GM06990 (cell line): Measurements from ENCODE around the gene RCBTB2.

Experiments used
- DNase-seq: peaks from one replicate; pipeline ENCODE4 v3.0.0-alpha.2; 2011; ENCODE audit not compliant: insufficient read length; ENCODE audit errors: extremely low read depth
- H3K27me3 ChIP-seq: replicated peaks from 2 replicates; pipeline ENCODE4 v1.6.0; 2011; ENCODE audit warnings: low read length; ENCODE audit not compliant: control insufficient read depth, insufficient read depth
- H3K36me3 ChIP-seq: 2 replicates; pipeline ENCODE4 v1.5.1; 2011; ENCODE audit warnings: low read length; ENCODE audit not compliant: control insufficient read depth, insufficient read depth
- H3K4me3 ChIP-seq: replicated peaks from 2 replicates; pipeline ENCODE4 v1.5.1; 2011; ENCODE audit warnings: low read depth, mild to moderate bottlenecking, control low read depth, low read length
- TF ChIP-seq, protein P1 (sequence below): IDR thresholded peaks from 2 replicates; pipeline ENCODE4 v1.5.1; 2011; ENCODE audit warnings: low read length, control low read depth, mild to moderate bottlenecking, inconsistent platforms; ENCODE audit not compliant: insufficient read depth, poor library complexity, severe bottlenecking

The RCBTB2 gene

DNA sequence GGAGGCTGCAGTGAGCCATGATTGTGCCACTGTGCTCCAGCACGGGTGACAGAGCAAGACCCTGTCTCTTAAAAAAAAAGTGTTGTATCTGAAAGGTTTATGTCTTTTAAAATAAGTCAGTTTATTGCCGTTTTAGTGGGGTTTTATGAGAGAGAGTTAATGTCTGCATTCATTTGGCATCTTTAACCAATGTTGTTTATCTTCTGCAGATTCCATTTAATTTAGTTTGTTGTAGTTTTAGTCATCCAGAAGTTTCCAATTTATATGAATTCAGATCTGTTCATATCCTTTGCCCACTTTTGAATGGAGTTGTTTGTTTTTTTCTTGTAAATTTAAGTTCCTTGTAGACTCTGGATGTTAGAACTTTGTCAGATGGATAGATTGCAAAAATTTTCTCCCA is 83.2 kb downstream of the RCBTB2 start:
- TF ChIP-seq, protein P1, sequence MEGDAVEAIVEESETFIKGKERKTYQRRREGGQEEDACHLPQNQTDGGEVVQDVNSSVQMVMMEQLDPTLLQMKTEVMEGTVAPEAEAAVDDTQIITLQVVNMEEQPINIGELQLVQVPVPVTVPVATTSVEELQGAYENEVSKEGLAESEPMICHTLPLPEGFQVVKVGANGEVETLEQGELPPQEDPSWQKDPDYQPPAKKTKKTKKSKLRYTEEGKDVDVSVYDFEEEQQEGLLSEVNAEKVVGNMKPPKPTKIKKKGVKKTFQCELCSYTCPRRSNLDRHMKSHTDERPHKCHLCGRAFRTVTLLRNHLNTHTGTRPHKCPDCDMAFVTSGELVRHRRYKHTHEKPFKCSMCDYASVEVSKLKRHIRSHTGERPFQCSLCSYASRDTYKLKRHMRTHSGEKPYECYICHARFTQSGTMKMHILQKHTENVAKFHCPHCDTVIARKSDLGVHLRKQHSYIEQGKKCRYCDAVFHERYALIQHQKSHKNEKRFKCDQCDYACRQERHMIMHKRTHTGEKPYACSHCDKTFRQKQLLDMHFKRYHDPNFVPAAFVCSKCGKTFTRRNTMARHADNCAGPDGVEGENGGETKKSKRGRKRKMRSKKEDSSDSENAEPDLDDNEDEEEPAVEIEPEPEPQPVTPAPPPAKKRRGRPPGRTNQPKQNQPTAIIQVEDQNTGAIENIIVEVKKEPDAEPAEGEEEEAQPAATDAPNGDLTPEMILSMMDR: no peak
- Histone ChIP-seq H3K36me3 (peaks cover 2% of the 10 kb centered on the region), H3K27me3 (no peaks in the 10 kb centered on the region), H3K4me3 (no peak overlapping the region)
- no peak for DNase-seq

DNA sequence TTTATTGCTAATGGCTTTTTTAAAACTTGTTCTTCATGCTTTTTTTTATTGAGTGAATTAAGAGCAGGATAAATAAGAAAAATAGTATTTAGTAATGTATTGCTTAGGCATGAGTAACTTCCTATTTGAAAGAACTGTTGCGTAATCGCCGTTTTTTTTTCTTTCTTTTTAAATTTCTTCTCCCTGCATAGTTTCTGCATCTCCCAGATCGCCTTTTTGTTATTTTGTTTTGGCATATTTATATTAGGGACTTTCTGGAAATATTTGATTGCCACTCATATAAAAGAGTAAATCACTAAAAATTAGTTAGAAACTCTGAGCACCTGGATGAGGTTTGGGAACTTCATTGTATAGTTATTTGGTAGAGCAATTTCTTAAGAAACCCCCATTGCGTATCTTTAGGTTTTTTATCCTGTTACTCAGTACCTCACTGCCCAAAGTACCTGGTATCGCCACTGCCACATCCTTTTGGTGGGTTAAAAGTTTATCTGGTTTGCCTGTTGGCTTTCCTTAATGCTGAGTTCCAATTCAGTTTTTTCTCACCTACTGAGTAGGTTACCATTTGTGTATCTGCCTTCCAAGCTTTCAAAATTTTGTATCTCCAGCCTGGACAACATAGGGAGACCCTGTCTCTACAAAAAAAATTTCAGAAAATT is 83.8 kb downstream of the RCBTB2 start:
- H3K27me3 ChIP-seq: no peaks in the 10 kb centered on the region
- TF ChIP-seq, protein P1: no peak
- H3K36me3 ChIP-seq: peaks cover 2% of the 10 kb centered on the region; the same call in 1 of the 2 replicates
- DNase-seq: no peak
- no peak overlapping the region for H3K4me3 ChIP-seq

DNA sequence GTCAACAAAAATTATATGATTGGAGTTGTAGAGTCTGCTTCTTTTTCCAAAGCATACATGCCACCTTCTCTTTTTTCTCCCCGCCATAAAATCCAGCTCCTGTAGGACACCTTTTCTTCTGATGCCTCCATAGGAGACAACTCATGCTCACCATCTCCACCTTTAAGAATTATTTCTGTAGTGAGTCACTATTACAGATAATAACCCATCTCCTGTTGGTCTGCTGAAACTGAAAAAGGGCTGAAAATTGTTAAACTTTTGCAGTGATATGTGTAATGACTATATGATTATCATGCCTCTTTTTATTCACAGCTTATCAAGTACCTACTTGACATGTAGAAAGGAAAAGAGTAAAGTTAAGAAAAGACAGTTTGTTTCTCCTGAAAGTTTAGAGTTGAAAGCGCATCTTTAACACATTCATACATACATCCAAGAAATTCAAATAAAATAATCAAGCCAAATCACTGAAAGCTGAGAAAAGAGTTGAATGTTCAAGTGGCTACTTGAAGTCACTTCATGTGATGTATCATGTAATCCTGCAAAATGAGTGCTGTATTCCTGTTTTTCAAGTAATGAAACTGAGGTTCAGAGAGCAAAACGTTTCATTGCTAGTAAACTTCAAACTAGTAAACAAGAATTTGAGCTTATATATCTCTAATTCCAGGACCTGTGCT is 84.5 kb downstream of the RCBTB2 start:
- TF ChIP-seq, protein P1: no peak
- H3K27me3 ChIP-seq: no peaks in the 10 kb centered on the region
- H3K36me3 ChIP-seq: 0 out of 2 replicates have a peak, but pooled peaks cover 1% of the 10 kb centered on the region
- no peak overlapping the region for H3K4me3 ChIP-seq
- no peak for DNase-seq

DNA sequence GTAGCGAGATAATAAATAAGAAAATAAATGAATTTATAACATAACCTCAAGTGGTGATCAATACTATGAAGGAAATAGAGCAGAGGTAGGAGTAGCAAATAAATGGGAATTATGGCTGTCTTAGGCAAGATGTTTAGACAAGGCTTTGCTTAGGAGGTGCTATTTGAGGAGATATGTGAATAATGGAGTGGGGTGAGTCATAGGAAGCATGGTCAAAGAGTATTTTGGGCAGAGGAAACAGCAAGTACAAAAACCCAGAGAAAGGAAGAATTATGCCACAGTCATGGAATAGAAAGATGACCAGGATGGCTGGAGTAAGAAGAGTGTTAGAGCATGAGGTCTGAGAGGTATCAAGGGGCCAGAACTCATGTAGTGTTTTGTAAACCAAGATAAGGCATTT is 86.4 kb downstream of the RCBTB2 start:
- no peaks in the 10 kb centered on the region for H3K27me3 ChIP-seq
- H3K36me3 ChIP-seq: no peaks in the 10 kb centered on the region
- no peak for DNase-seq
- no peak overlapping the region for H3K4me3 ChIP-seq
- TF ChIP-seq, protein P1: no peak

DNA sequence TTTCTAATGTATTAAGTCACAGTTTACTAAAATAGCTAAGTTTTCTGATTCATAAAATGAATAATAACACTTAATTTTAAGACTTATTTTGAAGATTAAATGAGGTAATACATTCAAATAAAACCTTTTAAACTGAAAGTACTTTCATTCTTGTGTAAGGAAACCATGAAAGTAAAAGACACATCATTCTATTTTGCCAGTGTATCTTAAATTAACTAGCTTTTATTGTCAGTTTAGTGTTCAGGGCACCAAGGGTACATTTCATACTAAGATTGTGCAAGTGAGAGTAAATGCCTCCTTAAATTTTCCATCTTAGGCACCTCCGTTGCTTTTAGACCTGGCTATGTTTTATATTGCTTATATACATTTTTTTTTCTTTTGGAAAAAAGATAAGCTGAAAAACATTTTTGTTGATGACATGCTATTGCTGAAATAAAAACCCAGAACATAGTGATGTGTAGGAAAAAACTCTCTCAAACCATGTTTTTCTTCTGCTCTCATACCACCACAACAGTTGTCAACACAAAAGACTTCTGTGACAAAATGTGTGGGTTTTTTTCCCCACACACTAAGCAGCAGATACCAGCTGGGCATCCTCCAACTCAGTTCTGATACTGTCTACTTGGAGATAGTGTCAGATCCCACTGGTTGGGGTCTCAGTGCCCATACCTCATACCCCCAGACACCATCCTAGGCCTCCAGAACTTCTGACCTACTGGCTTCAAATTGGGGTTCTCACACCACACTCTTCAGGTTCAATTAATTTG is 89.3 kb downstream of the RCBTB2 start:
- H3K36me3 ChIP-seq: no peaks in the 10 kb centered on the region
- no peak for DNase-seq
- H3K27me3 ChIP-seq: no peaks in the 10 kb centered on the region
- no peak overlapping the region for H3K4me3 ChIP-seq
- TF ChIP-seq, protein P1: no peak
